Neural cell (in vitro differentiated cells): ENCODE measurements around the gene TOX2. TPM values are rescaled to one million over a fixed set of nuclear protein-coding genes. Genes with fewer than 3 reads are reported as not detected.

Experiments
- H2AFZ ChIP-seq: fragments of 200-600, 300-800 bp; sonication (generic), shearing (Covaris generic); 2 replicates; pipeline ENCODE4 v1.6.0; 2014; ENCODE audit warnings: low read depth, mild to moderate bottlenecking, antibody characterized with exemption, low read length, moderate library complexity
- H3F3A ChIP-seq: fragments of 200-600 bp; shearing (Covaris generic); 2 replicates; pipeline ENCODE4 v1.6.1; 2016; ENCODE audit warnings: mild to moderate bottlenecking, moderate library complexity, mixed read lengths, antibody characterized with exemption, low read length; ENCODE audit not compliant: insufficient read depth, poor library complexity, severe bottlenecking
- H3K27ac ChIP-seq: fragments of 200-600, 300-800 bp; sonication (generic), shearing (Covaris generic); 2 replicates; pipeline ENCODE4 v1.5.1; 2014; ENCODE audit warnings: mild to moderate bottlenecking, low read length, moderate library complexity
- H3K27me3 ChIP-seq: fragments of 300-800, 200-600 bp; sonication (generic), shearing (Covaris generic); 2 replicates; pipeline ENCODE4 v1.6.0; 2014; ENCODE audit warnings: mild to moderate bottlenecking, low read depth, low read length, moderate library complexity; ENCODE audit not compliant: insufficient read depth
- H3K36me3 ChIP-seq: fragments of 300-800, 200-600 bp; sonication (generic), shearing (Covaris generic); 2 replicates; pipeline ENCODE4 v1.5.1; 2014; ENCODE audit warnings: mild to moderate bottlenecking, antibody characterized with exemption, low read length, moderate library complexity; ENCODE audit not compliant: insufficient read depth
- H3K4me2 ChIP-seq: fragments of 300-800, 200-600 bp; sonication (generic), shearing (Covaris generic); 2 replicates; pipeline ENCODE4 v1.6.0; 2014; ENCODE audit warnings: mild to moderate bottlenecking, low read length
- H3K4me3 ChIP-seq: fragments of 300-800, 200-600 bp; sonication (generic), shearing (Covaris generic); 2 replicates; pipeline ENCODE4 v1.5.1; 2014; ENCODE audit warnings: mild to moderate bottlenecking, low read length, moderate library complexity
- H3K79me2 ChIP-seq: fragments of 200-600 bp; shearing (Covaris generic); replicated peaks from 2 replicates; pipeline ENCODE4 v1.6.0; 2014; ENCODE audit warnings: mild to moderate bottlenecking, low read length, moderate library complexity; ENCODE audit not compliant: insufficient read depth
- H3K9ac ChIP-seq: fragments of 300-800, 200-600 bp; sonication (generic), shearing (Covaris generic); 2 replicates; pipeline ENCODE4 v1.6.1; 2016; ENCODE audit warnings: mild to moderate bottlenecking, low read length, mixed read lengths
- H3K9me2 ChIP-seq: fragments of 200-600 bp; shearing (Covaris generic); 2 replicates; pipeline ENCODE4 v1.6.1; 2016; ENCODE audit warnings: mild to moderate bottlenecking, low read length, mixed read lengths; ENCODE audit not compliant: insufficient read depth
- H3K9me3 ChIP-seq: fragments of 200-600, 300-800 bp; sonication (generic), shearing (Covaris generic); 2 replicates; pipeline ENCODE4 v1.6.1; 2016; ENCODE audit warnings: mild to moderate bottlenecking, mixed run types, low read length, moderate library complexity, mixed read lengths
- H4K20me1 ChIP-seq: fragments of 200-600 bp; shearing (Covaris generic); 2 replicates; pipeline ENCODE4 v1.6.1; 2016; ENCODE audit warnings: mild to moderate bottlenecking, mixed run types; ENCODE audit not compliant: insufficient read depth
- CTCF ChIP-seq: fragments of 450-650 bp; IDR thresholded peaks from 2 replicates; pipeline ENCODE4 v1.5.1; 2014; ENCODE audit warnings: antibody characterized with exemption, mild to moderate bottlenecking, moderate library complexity; ENCODE audit not compliant: poor library complexity, severe bottlenecking
- EP300 ChIP-seq: fragments of 450-650 bp; conservative IDR thresholded peaks from 2 replicates; pipeline ENCODE4 v1.6.1; 2014; ENCODE audit warnings: antibody characterized with exemption, mild to moderate bottlenecking, moderate library complexity; ENCODE audit not compliant: poor library complexity, severe bottlenecking
- EZH2 ChIP-seq: fragments of 200-600, 300-800 bp; shearing (Covaris generic), sonication (generic); IDR thresholded peaks from 2 replicates; pipeline ENCODE4 v1.6.1; 2014; ENCODE audit warnings: antibody characterized with exemption, low read length, borderline replicate concordance, mild to moderate bottlenecking; ENCODE audit not compliant: insufficient read depth, poor library complexity, severe bottlenecking
- MXI1 ChIP-seq: fragments of 450-650 bp; conservative IDR thresholded peaks from 2 replicates; pipeline ENCODE4 v1.6.1; 2014; ENCODE audit warnings: antibody characterized with exemption, mild to moderate bottlenecking; ENCODE audit not compliant: poor library complexity, severe bottlenecking
- POLR2AphosphoS5 ChIP-seq: IDR thresholded peaks from 2 replicates; pipeline ENCODE4 v1.6.1; 2012
- RAD21 ChIP-seq: fragments of 450-650 bp; conservative IDR thresholded peaks from 2 replicates; pipeline ENCODE4 v1.6.1; 2014; ENCODE audit warnings: antibody characterized with exemption, mild to moderate bottlenecking, moderate library complexity
- REST ChIP-seq: IDR thresholded peaks from 2 replicates; pipeline ENCODE4 v1.6.1; 2012; ENCODE audit warnings: borderline replicate concordance
- SMC3 ChIP-seq: fragments of 450-650 bp; conservative IDR thresholded peaks from 2 replicates; pipeline ENCODE4 v1.6.1; 2014; ENCODE audit warnings: antibody characterized with exemption, mild to moderate bottlenecking, moderate library complexity; ENCODE audit not compliant: poor library complexity
- TAF1 ChIP-seq: IDR thresholded peaks from 2 replicates; pipeline ENCODE4 v1.6.1; 2012; ENCODE audit warnings: low read depth
- polyA plus RNA-seq: library from polyadenylated mRNA; depleted of rRNA; stranded (reverse); fragments of >200 nt; gene quantifications from 2 replicates; pipeline ENCODE4 v1.2.3, GENCODE V29; 2014

TOX2 gene
- polyA plus RNA-seq, 1 donor from 2014 or later = 0.89 TPM

- Histone ChIP-seq H3K27me3 (no peaks in the 10 kb centered on the region), H4K20me1 (no peaks in the 10 kb centered on the region), H3K79me2 (no peaks in the 10 kb centered on the region), H3K9me3 (no peaks in the 10 kb centered on the region), H3F3A (no peaks in the 10 kb centered on the region), H3K27ac (no peak overlapping the region), H2AFZ (no peak overlapping the region), H3K4me2 (no peak overlapping the region), H3K4me3 (no peak overlapping the region), H3K36me3 (no peaks in the 10 kb centered on the region), H3K9ac (no peak overlapping the region), H3K9me2 (no peaks in the 10 kb centered on the region)
- TF ChIP-seq REST (no peak), SMC3 (no peak), EZH2 (no peak), EP300 (no peak), CTCF (no peak), RAD21 (no peak), TAF1 (no peak), MXI1 (no peak), POLR2AphosphoS5 (no peak)
Observed at GRCh38 chr20:43893930-43894329, 20.7 kb upstream of the TOX2 start.

- TF ChIP-seq EP300 = no peak
- no peak for TF ChIP-seq REST
- Histone ChIP-seq H3K9me3 (no peaks in the 10 kb centered on the region), H3K4me3 (no peak overlapping the region), H3K27me3 (no peaks in the 10 kb centered on the region), H4K20me1 (no peaks in the 10 kb centered on the region), H3K9ac (no peak overlapping the region), H3K79me2 (no peaks in the 10 kb centered on the region), H3K36me3 (no peaks in the 10 kb centered on the region), H3K4me2 (no peak overlapping the region), H3K27ac (no peak overlapping the region), H2AFZ (no peak overlapping the region), H3K9me2 (no peaks in the 10 kb centered on the region), H3F3A (no peaks in the 10 kb centered on the region)
Observed at GRCh38 chr20:43894491-43894890, 20.2 kb upstream of the TOX2 start.
